ENCODE data around the gene EFR3B.
"Not testable (repeated sequence)": the region's sequence is repeated elsewhere in the genome, so short reads cannot be mapped to it uniquely, and the experiment has no call there.

The EFR3B gene

DNA sequence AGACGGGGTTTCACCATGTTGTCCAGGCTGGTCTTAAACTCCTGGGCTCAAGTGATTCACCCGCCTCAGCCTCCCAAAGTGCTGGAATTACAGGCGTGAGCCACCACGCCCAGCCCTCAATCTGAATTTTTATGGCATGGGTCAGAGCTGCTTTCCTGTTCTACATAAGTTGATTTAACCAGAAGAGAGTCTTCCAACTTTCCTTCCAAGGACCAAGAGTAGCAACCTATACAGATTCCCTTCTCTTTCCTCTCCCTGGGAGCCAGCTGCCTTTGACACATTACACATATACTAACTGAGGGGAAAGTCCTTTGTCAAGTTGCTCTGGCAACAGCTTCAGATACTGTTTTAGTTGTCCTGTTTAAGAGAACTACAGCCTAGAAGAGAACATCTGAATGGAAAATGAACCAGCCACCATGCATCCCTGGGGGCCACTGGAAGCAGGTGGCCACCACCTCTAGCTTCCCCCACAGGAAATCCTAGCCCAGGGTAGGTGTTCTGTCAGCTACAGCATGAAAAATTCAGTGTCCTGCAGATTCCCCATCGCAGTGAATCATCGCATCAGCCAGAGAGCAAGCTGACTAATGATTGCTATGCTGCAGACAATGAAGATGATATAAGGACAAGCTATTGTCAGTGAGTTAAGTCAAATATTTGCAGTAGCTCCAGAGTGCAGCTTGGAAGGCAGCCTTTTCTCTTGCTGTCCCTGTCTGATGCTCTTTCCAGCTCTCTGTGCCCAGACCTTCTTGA is 63.6 kb downstream of the EFR3B start:
- DNase-seq (ENCODE audit: low spot score) = peak; percentile 73

DNA sequence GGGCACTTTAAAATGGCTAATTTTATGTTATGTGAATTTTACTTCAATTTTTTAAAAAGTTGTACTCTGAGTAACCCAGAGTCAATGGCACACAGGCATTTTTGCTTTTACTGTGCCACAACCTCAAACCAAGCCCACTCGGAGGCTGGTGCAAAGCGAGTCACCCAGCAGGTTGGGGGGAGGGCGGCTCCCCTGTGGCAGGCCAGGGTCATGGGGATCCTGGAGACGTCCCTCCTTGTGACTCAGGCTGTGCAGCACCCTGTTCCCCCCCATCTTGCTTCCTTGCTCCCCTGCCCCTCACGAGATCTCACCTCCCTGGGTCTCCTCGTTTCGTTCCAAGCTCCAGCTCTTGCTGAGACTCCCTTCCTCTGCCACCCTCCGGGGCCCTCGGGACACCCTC is 67.9 kb downstream of the EFR3B start:
- no peak for DNase-seq (ENCODE audit: low spot score)

DNA sequence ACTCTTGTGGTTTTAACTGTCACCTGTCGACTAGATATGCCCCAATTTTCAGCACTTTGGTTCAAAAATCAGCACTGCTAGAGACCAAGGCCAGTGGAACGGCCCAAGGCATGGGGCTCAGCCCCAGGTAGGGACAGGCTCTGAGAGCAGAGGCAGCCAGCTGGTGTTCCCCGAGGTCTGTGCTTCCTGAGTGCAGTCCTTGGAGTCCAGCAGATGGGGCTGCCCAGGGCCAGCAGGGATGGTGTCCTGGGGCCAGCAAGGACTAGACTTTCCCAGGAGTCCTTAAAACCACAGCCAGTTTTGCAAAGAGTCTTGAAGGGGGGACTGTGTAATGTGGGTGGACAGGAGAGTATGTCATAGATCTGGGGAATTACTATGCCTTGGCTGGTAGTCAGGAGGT is 70.2 kb downstream of the EFR3B start:
- DNase-seq (ENCODE audit: low spot score) = peak; percentile 24

DNA sequence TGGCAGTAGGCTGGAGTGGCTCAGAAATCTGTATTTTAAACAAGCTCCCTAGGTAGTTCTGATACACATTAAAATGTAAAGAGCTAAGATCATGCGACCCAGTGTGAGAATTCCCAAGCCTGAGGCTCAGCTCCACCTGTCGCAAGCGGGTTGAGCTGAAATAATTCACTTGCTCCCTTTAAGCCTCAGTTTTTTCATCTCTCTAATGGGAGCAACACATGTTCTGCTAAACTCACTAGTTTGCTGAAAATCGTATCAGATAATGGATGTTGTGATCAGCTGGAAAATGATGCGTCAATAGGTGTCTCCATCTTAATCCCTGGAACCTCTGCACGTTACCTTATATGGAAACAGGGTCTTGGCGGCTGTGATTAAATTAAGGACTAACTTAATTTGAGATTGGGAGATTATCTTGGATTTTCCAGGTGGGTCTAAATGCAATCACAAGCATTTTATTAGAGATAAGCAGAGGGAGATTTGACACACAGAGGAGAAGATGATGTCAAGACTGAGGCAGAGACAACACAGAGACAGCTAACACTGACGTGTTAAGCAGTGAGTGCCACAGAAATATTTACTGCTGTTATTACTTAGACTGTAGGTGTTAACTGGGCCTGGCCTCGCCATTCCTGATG is 73.5 kb downstream of the EFR3B start:
- DNase-seq (ENCODE audit: low spot score) = no peak

DNA sequence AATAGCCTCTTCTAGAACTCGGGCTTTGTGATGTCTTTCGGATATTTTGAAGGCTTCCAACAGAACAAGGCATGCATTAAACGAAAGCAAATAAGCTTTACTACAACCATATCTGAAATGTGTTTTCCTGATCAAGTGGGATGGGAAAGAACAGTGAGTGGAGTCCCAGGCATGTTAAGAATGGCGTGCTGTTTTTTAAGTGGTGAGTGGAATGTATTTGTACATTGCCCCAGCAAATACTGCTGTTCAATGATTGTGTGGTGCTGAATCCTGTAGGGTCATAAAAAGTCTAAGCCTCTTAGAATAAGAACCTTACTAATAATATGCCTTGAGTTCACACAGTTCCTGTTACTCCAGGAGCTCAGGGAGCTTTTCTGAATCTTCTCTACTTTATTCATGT is 74.0 kb downstream of the EFR3B start:
- peak; percentile 40 for DNase-seq (ENCODE audit: low spot score)

DNA sequence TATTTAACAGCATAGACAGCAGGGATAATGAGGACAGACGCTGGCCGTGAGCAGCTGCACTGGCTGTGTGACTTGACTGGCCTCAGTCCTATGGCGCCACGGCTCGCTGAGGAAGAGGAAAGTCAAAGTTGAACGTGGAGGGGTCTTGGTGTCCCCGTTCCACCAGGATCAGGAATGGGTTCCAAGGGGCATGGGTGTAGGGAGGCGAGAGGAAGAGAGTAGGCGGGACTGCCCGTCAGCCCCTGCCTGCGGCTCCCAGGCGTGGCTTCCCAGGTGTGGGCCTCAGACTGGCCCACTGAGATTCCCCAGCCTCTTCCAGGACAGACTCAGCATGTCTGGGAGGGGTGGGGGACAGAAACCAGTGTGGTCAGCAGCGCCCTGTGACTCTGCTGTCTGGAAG is 75.1 kb downstream of the EFR3B start:
- DNase-seq (ENCODE audit: low spot score) = no peak

DNA sequence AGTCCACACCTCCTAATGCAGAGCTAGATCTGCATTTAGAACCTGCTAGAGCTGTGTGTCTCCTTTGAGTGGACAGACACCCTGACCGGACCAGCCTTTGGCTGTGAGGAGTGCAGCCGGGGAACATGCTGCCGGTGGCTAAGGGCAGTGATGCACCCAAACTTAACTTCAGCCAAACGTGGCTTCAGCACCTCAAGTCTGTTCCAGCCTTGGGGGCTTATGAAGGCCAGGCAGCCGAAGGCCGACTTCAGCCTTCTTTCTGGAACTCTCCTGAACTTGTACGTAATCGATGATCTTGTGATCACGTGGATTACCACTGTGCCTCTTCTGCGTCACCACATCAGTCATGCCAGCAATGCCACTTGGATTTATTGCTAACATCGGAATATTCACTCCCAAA is 77.4 kb downstream of the EFR3B start:
- DNase-seq (ENCODE audit: low spot score) = no peak

DNA sequence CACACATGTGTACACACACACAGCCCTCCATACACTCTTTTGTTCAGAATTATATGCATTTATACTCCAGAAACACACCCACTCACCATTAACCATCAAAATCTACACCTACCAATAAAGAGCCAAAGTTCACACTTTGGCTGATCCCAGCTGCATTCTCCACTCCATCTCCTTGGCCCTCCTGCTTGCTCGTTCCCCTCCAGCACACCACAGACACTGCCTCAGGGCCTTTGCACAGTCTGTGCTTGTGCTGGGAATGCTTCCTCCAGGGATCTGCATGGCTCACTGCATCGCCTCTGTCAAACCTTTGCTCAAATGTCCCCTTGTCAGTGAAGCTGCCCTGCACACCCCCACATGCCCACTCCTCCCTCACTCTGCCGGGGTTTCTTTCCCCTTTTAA is 80.5 kb downstream of the EFR3B start:
- DNase-seq (ENCODE audit: low spot score) = no peak

DNA sequence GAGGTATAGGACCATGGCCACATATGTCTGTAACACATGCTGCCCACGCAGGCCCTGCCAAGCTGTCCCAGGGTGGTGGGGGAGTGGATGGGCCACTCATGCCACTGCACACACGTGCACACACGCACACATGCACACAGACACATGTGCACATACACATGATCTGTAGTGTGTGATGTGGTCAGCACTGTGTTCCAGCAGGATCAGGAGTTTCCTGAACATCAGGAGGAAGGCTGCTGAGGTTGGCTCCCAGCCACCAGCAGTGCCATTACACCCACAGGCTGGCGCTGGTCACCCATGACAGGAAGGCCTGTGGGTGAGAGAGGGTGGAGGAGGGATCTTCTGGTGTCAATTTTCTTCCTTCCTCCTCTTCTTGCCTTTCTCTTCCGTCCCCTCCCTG is 81.8 kb downstream of the EFR3B start:
- no peak for DNase-seq (ENCODE audit: low spot score)

DNA sequence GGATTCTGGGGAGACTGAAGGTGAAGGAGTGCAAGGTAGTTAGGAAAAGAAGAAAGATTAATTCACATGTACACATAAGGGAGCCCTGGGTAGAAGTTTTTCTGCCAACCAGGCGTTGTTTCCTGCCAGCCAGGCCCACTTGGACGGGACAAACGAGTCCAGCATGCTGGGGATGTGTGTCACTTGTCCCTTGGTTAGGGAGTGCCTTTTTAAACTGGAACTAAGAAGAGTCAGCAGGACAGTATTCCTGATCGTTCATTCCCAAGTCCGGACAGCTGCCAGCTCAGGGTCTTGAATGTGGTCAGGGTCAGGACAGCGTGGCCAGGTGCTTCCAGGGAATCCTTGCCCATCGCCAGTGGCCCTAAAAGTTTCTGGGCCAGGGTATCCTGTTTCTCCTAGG is 83.3 kb downstream of the EFR3B start:
- no peak for DNase-seq (ENCODE audit: low spot score)

DNA sequence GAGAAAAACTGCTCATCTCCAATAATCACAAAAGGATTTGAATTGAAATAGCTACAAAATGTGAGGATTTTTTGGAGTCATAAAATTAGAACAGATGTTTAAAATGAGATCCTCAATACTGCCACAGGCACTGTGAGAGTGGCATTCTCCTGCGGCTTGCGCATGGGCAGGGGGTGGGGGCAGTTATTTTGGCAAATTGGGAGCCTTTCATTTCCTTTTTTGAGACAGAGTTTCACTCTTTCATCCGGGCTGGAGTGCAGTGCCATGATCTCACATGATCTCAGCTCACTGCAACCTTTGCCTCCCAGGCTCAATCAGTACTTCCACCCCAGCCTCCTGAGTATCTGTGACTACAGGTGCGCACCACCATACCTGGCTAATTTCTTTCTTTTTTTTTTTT is 84.1 kb downstream of the EFR3B start:
- DNase-seq (ENCODE audit: low spot score) = no peak

DNA sequence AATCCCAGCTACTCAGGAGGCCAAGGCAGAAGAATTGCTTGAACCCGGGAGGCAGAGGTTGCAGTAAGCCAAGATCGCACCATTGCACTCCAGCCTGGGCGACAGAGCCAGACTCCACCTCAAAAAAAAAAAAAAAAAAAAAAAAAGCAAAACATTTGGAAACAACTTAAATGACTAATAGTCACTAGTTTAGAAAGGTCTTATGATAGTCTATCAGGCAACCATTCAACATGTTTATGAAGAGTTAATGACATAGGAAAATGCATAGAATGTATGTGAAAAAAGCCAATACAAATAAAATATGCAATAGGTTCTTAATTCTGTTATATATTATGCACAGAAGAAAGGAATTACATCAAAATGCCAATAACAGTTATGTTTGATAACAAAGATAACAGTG is 85.2 kb downstream of the EFR3B start:
- DNase-seq (ENCODE audit: low spot score) = not testable (repeated sequence)

DNA sequence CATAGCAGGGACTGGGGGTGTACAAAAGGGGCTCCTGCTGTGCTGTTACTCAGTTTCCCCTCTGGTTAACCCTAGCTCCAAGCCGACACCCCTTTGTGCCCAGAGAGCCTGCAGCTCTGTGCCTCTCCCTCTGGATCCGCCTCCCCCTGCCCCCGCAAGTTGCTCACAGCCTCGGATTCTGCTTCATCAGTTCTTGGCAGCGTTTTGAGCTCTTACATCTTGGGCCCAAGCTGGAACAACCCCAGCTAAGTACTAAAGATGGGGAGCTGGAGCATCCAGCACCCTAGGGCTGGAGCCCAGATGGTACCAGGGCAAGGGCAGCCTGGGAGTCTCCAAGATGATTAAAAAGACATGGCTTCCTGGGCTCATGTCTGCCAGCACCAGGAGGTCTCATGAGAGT is 85.8 kb downstream of the EFR3B start:
- DNase-seq (ENCODE audit: low spot score) = peak; percentile 47

DNA sequence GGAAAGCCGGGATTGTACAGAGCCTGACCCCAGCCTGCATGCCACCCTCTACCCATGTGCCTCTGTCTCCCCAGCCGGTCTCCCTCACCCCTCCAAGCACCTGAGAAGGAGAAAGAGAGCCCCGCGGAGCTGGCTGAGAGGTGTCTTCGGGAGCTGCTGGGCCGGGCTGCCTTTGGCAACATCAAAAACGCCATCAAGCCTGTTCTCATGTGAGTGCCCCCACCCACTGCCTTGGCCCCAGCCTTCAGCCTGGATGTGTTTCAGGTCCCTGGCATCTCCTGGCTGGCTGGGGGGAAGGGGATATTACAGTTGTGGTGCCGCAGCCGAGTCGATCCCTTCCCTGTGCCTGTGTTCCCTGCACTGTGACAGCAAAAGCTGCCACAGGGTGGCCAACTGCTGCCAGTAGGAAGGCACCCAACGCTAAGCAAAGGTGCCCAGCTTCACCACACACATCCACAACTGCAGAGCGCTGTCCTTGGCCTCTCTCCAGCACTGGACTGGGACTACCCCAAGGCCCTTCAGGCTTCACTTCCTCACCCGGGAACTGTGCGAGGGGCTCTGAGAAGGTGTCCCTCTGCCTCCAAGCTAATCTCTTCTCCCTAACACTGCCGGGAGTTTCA is 88.1 kb downstream of the EFR3B start:
- no peak for DNase-seq (ENCODE audit: low spot score)

DNA sequence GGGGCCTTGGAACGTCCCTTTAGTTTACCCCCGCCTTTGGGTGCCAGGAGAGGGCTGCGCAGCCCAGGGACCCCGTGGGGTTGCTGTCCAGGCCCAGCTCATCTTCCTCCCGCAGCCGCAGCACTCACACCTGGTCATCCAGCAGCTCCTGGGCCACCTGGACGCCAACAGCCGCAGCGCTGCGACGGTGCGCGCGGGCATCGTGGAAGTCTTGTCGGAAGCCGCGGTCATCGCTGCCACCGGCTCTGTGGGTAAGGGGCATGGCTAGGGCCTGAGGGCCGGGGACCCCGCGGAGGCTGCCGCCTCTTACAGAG is 89.3 kb downstream of the EFR3B start:
- no peak for DNase-seq (ENCODE audit: low spot score)

DNA sequence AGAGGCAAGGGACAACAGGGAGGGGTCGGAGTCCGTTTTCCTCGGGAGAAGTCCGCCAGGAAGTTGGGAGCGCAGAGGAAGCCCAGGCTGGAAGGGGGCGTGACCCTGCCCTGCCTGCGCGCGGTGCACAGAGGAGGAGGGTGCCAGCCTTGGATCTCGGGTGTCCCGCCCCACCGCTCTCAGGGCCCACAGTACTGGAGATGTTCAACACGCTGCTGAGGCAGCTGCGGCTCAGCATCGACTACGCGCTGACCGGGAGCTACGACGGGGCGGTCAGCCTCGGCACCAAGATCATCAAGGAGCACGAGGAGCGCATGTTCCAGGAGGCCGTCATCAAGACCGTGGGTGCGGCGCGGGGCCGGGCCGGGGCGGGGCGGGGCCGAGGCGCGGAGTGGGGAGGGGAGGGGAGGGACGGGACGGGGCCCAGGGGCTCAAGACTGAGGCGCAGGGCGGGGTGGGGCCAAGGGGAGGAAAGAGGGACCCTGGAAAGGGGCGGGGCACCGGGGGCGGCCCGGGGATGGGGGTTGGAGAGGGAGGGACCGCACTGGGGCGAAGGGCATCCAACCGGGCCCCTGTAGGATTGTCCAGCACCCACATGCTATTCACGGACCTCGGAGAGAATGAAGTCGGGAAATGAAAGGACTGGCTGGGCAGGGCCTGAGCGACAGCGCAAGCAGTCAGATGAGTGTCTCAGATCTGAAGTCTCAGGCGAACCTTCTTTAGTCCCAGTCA is 89.9 kb downstream of the EFR3B start:
- no peak for DNase-seq (ENCODE audit: low spot score)

DNA sequence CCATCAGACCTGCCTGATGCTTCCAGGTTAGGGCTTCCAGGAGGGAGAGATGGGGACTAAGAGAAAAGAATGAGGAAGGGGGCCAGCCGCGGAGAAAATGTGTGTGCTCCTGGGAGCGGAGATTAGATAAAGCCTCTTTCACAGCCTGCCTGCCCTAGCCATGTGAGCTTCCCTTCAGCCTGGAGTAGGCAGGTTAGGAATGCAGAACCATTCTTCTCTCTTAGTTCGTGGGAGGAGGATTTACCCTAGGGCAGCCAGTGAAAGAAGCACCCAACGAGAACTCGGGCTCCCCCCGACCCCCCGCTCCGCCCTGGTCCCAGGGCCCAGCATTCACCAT is 90.4 kb downstream of the EFR3B start:
- DNase-seq (ENCODE audit: low spot score) = no peak

DNA sequence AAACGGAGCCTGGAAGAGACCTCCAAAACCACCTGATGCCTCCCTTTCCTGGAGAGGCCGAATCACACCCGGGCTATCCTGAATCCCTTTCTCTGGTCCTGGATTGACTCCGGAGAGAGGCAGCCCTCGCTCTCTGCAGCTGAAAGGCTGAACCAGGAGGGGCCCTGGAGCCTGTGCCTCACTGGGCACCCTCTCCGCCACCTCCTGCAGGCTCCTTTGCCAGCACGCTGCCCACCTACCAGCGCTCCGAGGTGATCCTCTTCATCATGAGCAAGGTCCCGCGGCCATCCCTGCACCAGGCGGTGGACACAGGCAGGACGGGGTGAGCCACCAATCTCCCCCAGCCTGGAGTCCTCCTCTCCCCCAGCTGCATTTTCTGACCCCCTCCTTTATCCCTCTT is 90.8 kb downstream of the EFR3B start:
- DNase-seq (ENCODE audit: low spot score) = no peak

DNA sequence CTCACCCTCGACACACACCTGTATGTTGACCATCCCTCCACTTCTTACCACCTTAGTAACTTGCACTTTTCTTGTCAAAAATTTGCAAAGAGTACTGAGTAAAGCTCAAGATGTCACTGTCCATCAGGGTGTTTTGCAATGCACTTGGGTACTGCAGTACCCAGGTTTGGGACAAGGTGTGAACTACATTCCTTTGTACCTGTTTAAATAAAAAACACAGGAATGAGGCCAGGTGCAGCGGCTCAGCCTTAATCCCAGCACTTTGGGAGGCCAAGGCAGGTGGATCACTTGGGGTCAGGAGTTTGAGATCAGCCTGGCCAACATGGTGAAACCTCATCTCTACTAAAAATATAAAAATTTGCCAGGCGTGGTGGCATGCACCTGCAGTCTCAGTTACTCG is 98.7 kb downstream of the EFR3B start:
- not testable (repeated sequence) for DNase-seq (ENCODE audit: low spot score)

DNA sequence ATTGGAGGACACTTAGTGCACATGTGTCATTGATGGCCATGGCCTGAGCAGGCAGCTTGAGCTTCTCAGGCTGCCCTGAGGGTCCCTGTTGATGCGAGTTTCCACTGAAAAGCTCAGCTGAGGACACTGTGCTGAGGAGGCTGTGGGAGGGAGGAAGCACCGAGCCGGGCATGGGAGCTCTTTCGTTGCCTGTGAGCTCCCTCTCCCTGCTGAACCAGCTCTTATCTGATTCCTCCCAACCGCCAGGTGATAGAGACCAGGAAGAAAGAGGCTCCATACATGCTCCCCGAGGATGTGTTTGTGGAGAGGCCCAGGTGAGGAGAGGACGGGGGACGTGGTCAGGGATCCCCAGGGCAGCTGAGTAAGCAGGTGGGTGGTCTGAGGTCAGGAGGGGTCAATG is 99.2 kb downstream of the EFR3B start:
- DNase-seq (ENCODE audit: low spot score) = no peak

DNA sequence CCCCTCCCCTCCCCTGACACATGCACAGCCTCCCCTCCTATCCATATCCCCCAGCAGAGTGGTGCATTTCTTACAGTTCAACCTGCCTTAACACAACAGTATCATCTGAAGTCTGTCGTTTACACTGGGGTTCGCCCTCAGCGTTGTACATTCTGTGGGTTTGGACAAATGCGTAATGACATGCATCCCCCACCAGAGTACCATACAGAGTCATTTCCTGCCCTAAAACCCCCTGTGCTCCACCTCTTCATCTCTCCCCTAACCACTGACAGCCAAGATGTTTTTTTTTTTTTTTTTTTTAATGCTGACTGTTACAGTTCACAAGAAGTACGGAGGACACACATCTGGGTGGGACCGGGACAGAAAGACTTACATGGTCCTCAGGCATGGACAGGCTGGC is 103.9 kb downstream of the EFR3B start:
- DNase-seq (ENCODE audit: low spot score) = no peak

DNA sequence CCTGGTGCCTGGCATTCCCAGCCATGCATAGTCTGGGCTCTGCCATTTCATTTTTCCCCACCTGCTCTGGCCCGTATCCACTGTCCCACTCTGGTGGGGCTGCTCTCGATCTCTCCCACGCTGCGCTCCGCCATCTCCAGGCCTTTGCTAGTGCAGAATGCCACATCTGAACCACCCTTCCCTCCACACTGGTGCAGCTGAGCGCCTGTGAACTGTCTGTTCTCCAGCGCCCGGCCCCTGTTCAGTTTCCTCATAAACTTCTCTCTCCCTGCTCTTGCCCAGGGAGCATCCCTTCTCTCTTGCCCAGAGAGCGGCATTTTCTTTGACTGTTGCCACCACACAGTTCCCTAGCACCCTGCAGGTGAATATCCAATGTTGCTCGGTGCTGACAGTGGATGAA is 105.0 kb downstream of the EFR3B start:
- no peak for DNase-seq (ENCODE audit: low spot score)

DNA sequence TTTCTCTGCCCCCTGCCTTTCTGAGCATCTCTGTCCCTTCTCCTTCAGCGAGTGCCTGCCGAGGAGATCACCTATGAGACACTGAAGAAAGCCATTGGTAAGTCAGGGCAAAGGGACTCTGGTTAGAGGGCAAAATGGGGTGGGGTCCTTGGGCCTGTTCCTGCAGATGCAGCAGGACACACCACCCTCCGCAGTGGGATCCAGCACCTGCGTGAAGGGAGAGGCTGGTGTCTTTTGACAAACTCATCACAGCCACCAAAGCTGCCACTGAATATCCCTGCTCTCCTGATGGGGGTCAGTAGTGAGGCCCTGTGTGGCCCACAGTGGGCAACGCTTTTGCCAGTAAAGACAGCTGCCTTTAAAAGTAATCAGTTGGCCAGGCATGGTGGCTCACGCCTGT is 107.8 kb downstream of the EFR3B start:
- no peak for DNase-seq (ENCODE audit: low spot score)

All from AG08395 (cell line).